GM19043 (cell line): ENCODE measurements around the gene MCOLN2.

Source experiments
- ATAC-seq: cut with Tn5 transposase; IDR thresholded peaks from one replicate; pipeline ENCODE4 v1.9.1; 2021; ENCODE audit warnings: low read depth; ENCODE audit not compliant: unreplicated experiment

Gene MCOLN2

DNA sequence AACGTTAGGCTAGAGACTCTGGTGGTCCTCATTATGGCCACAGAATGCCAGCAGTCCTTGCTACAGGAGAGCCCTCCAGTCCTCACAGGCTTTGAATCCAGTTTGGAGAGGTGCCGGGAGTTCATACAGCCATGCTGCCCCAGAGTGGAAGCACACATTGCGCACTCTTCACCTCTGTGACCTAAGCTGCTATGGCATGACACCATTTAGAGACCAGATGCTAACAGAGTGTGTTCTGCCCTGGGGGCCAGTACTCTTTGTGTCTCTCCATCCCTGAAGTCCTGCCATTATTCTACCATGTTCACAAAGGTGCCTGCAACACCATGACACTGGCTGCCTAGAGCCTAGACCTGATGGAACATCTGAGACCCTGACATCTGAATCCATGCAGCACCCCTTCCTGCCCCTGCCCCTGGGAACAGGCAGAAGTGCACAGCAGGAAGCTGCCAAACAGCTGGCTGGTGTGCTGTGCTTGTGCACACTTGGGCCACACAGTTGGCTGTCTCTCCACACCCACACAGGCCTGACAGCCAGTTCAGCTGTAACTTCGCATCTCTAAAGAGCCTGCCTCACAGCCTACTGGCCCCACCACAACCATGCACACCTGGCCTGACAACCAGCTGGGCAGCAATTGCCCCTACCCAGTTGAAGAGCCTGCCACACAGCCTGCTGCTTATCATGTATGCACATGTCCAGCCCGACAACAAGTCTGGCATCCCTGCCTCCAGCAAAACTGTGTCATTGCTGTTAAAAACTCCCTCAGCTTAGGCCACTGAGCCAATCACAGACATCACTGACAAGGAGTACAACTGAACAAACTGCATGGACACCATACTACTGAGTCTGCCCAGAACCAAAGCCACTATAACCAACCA is 49.1 kb downstream of the MCOLN2 start:
- no peak for ATAC-seq

DNA sequence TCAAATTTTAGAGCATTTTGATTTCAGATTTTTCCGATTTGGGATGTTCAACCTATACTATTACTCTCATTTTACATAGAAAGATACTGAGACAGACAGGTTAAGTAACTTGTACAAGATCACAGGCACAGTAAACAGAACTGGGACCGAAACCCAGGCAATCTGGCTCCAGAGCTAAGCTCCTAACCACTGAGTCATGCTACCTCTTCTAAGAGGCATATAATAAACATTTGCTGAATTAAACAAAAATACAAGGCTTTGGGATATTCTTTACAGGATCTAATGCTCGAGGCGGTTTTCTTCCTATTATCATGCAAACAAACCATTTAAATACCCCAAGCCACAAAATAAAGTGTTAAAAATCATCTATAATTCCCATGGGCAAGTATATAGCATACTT is 50.3 kb downstream of the MCOLN2 start:
- no peak for ATAC-seq

DNA sequence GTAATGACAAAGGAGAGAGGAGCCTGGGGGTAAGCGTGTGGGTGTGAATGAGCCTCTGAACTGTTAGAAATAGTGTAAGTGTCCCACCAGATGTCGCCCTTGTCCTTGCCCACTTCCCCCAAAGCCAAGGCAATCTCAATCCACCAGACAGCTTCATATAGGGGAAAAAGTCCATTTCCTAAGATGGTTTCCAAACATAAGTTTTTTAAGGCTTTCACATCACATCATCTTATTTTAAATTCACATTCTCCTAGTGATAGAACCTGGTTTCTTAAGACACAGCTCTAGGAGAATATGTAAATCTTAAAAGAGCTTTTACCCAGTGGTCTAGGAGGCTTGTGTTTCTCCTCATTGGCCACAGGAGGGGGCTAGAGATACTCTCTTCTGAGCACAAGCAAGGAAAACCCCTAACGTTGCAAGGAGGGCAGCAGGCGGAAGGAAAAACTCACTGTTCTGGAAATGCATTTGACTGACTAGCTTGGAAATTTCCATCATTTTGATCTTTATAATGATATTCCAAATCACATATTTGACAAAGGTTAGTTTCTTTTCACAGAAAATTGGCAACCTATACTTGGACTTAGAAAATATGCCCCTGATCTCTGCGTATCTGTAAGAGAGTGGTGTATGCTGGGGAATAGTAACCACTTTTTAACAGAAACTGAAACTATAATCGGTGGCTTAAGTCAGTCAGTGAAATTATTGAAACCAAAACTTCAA is 52.0 kb downstream of the MCOLN2 start:
- ATAC-seq, result peak; percentile 79

DNA sequence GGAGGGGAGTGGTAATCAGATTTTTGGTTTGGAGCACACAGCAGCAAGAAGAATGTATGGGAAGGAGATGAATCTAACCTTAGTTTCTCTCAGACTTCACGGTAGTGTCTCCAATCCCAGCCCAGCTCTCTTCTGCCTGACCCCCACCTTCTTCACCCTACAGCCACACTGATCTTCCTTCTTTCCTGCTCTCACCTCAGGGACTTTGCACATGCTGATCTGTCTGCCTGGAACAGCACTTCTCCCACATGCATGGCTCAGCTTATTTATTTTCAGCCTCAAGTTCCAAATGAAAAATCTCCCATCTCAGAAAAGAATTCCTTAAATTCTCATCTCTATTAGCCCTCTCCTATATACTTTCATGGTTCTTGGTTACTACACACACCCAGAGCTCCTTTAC is 55.1 kb downstream of the MCOLN2 start:
- no peak for ATAC-seq

DNA sequence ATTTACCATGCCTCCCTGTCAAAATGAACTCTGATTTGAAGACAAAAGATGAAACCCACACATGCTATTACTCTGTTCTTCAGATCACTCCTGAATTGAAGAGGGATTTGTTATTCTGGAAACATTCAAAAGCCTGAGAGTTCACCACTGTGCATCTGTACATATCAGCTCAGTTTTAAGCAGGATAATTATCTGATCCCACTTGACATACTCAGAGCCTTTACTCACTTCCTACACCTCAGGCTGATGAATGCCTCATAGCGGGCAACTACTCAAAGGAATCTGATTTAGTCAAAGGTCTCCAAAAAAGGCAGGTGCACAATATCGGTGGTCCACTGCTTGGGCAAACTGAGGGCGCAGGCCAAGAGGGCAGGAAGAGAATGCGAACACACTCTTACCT is 56.4 kb downstream of the MCOLN2 start:
- no peak for ATAC-seq

DNA sequence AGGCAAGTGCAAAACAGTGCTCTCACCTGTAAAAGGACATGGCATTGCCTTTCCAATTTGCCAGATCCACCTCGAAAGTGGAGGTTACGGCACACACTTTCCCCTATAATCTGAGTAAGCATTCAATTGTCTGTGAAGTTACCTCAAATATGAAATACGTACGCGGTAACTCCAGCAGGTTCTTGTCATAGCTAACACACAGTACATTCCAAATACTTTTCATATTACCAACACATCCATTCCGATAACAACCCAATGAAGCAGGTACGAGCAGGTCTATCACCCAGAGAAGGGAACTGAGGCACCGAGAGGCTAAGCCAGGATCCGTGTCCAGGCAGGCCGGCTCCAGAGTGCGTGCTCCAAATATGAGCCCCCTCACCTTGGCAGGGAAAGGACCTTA is 57.2 kb downstream of the MCOLN2 start:
- ATAC-seq, result no peak

DNA sequence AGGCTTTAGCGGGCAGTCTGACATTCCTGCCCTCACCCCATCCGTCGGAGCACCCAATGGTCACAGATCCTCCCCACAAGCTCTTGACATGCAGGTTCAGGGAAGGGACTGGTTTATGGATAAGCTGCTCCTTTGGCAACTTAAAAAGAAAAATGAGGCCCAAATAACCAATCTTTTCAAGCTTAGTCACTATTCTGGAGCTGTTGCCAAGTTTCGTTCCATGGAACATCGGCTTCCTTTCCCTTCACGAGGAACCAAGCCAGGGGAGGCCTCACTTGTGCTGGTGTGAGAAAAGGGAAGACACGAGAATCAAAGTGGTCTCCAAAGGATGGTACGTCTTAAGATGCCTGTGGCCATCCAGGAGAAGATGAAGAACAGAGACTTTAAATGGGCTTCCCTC is 57.8 kb downstream of the MCOLN2 start:
- no peak for ATAC-seq

DNA sequence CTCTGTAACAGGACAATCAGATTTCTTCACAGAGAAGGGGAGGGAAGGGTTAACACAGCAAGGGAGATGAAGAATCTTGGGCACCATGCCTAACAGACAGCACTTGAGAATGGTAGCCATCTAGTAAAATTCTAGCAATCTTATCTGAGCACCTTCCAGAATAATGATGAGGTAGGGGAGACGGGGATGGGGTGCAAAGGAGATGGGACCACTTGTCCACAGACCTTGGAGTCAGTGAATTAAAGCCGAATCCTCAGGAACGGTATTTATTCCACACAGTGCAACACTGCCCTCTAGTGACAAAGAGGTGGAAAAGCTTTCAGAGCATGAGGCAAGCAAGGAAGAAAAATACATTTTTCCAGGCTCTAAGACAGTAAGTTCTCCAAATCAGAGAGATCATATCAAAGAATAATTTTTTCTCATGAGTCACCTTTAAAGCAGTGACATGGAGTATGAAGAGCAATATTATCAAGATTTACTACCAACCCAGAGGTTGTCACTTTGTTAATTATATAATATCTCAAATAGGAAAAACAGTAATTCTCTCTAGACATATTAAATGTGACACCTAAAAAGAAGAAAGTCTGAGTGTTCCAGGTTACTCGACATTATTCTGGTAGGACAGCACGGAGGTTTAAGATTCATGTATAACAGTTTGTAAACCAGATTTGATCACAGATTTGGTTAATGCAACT is 60.6 kb downstream of the MCOLN2 start:
- no peak for ATAC-seq

DNA sequence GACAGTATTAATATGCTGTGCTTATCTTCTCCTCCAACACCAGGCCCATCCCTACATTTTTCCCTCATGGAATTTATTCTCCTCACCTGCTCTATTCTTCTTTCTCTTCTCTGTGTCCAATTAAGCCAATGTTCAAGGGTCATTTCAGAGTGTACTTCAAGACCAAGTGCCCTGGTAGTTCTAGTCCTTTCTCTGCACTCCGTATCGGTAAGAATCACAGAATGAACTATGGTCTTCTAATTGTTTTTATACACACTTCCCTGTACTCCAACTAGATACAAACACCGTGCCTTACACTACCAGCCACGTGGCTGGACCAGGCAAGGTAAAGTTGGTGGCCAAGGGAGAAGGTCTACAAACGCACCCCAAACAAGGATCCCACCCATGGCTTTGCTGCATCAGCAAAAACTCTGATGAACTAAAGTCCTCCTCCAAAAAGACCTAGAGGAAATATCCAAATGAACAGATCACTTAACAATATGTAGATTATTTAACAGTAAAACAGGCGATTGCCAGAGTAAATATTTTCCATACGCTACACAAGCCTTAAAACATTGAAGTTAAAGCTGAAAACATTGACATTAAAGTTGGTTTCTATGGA is 63.8 kb downstream of the MCOLN2 start:
- no peak for ATAC-seq

DNA sequence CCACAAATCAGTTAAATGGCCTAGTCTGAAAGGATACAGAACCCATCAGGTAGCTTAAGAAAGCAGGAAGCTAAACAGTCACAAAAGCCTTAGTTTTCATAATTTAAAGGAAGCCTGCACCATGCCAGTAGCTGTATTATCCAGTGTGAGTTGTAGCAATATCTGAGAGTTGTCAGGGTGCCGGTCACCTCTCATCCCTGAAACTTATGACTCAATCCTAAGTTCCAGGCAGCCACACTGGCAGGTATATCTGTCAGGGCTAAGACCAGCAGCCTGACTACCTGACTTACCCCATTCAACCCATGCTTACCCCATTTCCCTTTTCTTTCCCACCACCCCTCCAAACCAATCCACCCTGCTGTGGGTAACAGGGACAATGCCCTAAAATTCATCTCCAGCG is 66.1 kb downstream of the MCOLN2 start:
- ATAC-seq, result no peak

DNA sequence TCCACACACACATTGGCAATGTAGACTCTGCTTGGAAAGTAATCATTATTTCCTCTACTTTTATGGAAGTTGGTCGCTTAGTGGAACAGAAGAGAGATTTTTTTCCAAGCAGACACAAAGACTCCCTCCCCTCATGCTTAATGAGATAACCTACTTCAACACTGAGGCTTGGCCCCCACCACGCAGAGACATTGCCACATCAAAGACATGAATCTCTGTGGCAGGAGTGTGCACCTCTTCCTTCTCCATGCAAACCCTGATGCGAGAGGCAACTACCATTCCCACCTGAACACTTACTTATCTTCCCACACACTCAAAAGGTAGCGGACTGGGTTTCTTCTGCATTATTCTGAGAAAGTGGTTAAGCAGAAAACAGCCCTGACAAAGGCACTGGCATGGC is 66.6 kb downstream of the MCOLN2 start:
- no peak for ATAC-seq

DNA sequence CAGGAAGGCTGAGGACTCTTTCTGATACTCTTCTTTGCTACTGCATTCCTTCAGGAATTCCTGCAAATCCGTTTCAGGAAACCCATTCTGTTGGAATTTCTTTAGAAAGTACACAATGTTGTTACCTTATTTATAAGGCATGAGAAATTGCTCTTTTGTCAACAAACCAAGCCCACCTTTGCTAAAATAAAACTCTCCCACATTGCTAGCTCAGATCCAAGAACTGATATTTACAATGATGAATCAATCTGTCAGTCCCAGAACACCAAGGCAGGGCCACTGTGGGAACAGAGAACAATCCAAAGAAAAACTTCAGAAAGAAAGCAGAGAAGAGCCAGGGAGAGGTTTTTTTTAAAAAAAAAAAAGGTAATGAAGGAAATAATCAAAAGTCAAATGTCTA is 67.3 kb downstream of the MCOLN2 start:
- no peak for ATAC-seq

DNA sequence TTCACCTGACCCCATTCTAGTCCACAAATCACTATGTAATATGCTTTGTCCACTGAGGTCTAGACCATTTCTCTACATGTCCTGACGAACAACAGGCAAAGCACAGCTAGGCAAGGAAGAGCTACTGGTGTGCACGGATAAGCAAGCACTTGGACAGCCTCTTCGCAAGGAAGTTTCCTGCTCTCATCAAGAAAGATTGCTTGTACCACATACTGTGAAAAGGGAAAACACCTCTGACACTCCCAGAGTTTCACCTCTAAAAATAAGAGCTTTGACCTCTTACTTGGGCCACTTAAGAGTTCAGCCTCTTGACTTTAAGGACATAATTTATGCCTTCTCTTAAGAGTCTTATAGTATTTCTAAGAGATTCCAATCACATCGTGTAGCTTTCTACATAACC is 67.9 kb downstream of the MCOLN2 start:
- ATAC-seq, result no peak

DNA sequence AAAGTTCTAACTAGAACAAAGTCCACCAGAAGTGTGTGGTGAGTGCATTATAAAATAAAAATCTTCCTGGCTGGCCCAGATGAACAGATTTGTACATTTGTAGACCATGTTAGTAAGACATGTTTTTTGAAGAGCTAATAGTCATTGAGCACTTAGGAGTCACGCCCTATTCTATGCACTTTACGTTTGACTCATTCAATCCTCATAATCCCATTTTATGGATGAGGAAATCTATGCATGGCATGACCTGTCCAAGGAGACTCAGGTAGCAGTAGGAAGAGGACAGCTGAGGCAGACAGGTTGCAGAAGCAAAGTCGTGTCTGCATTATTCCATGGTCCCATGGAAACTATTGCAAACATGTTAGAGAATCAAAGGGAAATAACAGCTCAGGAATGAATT is 73.6 kb downstream of the MCOLN2 start:
- no peak for ATAC-seq

DNA sequence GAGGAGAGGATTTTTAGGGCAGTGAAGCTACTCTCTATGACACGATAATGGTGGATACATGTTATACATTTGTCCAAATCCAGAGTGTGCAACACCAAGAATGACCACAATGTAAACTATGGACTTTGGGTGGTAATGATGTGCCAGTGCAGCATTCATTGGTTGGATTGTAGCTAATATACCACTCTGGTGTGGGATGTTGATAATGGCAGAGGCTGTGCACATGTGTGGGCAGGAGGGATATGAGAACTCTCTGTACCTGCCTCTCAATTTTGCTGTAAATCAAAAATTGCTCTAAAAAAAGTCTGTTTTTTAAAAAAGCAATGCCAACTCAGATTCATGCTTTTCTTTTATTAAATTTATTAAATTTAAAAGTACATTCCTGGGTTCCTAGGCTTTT is 76.8 kb downstream of the MCOLN2 start:
- ATAC-seq, result no peak

DNA sequence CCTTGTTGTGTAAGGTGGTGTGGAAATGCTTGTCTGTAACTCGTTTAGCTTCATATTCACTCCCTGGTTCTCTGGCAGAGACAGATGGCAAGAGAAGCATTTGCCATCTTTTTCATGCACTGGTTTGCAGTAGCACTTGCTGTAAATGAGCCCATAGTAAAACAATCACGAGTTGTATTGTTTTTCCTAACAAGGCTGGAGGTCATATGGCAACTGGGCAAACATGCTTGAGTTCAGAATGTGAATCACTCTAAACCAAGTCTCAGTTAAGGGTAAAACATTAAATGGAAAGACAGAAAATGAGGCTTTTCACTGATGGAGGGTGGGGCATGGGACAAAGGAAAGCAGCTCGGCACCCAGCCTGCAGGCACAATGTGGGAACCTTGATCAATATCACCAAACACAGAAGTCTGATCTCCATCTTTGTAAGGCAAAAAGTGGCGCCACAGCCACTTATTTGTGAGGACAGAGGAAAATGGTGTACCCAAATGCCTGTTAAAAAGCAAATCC is 77.4 kb downstream of the MCOLN2 start:
- no peak for ATAC-seq

DNA sequence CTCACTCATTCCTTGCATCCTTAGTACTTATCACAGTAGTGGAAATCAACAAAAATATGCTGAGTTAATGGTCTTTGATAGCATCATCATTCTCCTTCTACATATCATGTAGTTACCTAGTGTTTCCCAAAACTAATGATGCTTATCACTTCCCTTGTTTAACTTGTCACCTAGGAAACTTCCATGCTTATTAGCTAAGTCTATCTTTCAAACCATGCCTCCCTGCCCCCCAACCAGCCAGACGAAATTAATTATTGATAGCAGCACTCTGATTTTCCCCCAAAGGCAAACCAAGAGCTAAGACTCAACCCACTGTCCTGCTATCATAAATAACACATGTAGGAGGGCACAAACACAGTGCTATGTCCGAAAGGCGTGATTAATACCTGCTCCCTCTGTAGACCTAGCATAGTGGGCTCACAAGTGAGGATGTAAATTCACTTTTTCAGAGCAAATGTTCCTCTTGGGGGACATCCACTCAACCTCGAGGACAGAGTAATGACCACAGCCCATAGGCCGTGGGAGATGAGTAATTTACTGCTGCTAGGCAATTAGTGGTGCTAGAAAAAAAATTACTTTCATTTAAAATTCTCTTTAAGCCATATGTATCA is 78.1 kb downstream of the MCOLN2 start:
- no peak for ATAC-seq

DNA sequence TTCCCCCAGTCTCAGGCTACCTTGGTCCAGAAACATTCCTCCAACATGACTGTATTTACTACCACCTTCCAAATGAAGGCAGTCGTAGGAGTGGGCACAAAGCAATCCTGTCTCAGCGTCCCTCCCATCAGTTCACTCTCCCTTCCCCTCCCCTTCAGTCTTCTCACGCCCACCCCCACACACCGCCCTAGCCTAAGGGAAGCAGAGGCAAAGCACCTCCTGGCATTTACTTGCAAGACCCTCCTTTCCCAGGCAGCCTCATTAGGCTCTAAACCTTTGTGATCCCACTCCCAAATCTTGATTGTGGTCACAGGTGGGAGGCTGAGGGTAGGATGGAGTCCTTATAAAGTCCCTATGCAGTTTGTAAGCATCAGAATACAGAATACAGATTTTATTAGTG is 80.0 kb downstream of the MCOLN2 start:
- ATAC-seq, result no peak

DNA sequence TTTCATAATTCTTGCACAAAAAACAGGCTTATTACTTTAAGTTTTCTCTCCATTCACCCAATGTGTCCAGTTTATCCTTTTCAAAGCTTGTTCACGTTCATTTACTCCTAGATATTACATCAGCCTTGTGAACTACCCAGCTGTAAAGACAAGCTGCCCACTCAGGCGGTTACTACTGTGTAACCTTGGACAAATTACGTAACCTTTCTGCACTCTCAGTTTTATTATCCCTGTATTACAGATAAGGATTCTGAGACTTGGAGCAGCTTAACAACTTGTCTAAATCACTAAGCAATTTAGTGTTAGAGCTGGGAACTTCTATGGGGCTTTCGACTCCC is 83.4 kb downstream of the MCOLN2 start:
- ATAC-seq, result no peak

DNA sequence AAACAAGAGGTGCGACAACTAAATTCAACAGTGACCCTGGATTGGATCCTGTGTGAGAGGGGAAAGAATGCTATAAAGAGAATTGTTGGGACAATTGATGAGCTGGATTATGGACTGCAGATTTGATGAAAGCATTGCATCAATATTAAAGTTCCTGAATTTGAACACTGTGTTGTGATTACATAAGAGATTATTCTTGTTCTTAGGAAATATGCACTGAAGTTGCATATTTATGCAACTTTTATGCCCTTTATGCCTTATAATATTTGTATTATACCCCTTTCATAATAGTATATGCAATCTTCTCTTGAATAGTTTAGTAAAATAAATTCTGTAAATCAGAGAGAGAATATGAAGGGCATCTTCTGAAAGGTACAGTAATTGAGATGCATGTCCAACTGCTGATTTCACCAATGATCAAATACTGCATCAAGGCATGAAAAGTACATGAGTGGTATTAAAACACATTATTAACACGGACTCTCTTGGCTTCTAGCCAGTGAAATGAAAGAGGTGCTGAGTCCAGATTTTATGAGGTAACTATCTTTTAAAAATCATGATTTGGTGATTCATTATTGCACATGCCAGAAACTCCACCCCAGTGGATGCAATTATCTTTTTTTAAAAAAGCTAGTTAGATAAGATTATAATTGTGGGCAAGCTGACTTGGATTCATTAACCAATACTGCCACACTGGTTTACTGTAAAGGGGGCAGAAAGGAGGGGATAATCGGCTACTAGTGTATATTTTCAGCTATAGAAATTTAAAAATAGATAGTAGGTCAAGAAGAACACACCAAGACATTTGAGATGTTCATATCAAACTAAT is 84.0 kb downstream of the MCOLN2 start:
- no peak for ATAC-seq
